ENCODE results near the gene TEX101. TPM values are rescaled to one million over a fixed set of nuclear protein-coding genes. Genes with fewer than 3 reads are reported as not detected.

TEX101 gene
- total RNA-seq = not detected

DNA sequence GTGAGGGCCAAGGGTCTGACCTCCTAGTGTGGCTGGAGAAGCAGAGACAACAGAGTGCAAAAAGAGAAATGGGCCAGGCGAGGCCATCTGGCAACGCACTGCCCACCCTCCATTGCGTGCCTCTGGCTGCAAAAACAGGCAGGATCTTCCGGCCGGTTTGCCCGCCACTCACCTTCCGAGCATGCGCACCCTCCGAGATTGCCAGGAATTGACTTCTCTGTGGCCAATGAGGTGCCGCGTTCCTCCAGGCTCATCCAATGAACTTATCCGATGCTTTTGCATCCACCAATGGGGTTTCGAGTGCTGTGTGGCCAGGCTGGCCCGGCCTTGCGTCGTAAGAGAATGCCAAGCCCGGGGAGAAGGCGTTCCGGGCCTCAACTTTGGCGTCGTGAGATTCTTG, at the start of gene TEX101:
Gene TEX101, plus strand, starts transcription at position 337 of the 400 bp plus-strand sequence. CDS start 1,030 bp downstream, outside the sequence.

DNA sequence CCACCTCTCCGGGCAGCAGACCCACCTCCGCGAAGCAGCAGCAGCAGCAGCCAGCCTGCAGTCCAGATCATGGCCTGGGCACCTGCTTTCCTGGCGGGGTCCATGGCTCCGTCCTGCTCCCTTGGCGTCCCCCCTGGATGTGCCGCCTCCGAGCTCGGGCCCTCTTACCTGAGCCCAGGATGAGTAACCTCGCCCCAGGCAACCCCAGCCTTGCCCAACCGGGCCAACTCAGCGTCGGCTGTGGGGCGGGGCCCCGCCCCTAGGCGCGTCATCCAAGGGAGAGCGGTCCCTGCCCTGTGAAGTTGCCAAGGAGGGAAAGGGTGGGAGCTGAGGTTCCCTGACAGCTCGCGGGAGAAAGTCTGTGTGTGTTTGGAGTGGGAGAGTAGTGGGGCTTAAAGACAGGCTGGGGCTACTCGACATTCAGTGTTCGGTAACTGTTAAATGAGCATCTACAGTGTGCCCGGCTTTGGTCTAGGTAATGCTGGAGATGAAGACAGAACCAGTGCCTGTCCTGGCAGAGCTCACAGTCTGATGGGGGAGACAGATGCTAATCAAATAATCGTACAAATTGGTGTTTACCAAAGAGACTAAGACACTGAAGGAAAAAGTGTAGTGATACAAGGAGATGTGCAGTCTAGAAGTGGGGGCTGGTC, 50.9 kb downstream of the TEX101 start, which contains the start of gene LYPD3:
Gene LYPD3, minus strand, starts transcription at position 141 of the 653 bp plus-strand sequence. Its CDS starts 37 bp downstream, at position 104.

Other genes with a start within 250 kb of the TEX101 start
- gene PSG5, start 228.4 kb upstream of the TEX101 start, total RNA-seq = not detected
- gene PSG4, start 209.3 kb upstream of the TEX101 start, total RNA-seq = not detected
- not detected for gene PSG9, start 145.4 kb upstream of the TEX101 start, total RNA-seq
- 1.8 TPM for gene CD177, start 61.2 kb upstream of the TEX101 start, total RNA-seq
- 0.46 TPM for gene LYPD3, start 50.7 kb downstream of the TEX101 start, total RNA-seq
- gene PHLDB3, start 89.9 kb downstream of the TEX101 start, total RNA-seq = 3.7 TPM
- gene ETHE1, start 112.3 kb downstream of the TEX101 start, total RNA-seq = 18.2 TPM
- gene ZNF575, start 118.3 kb downstream of the TEX101 start, total RNA-seq = 1.8 TPM
- 16.4 TPM for gene XRCC1, start 160.6 kb downstream of the TEX101 start, total RNA-seq
- gene PINLYP, start 160.9 kb downstream of the TEX101 start, total RNA-seq = 8.1 TPM
- 134 TPM for gene IRGQ, start 181.2 kb downstream of the TEX101 start, total RNA-seq
- 11.1 TPM for gene ZNF576, start 181.7 kb downstream of the TEX101 start, total RNA-seq
- not detected for gene SRRM5, start 197.2 kb downstream of the TEX101 start, total RNA-seq
- 107 TPM for gene ZNF428, start 204.7 kb downstream of the TEX101 start, total RNA-seq
- 93.2 TPM for gene CADM4, start 225.0 kb downstream of the TEX101 start, total RNA-seq

All from diencephalon (tissue), 1 donor.